IMR-90 (cell line): ENCODE data around the gene ZNF423. TPM values are rescaled to one million over a fixed set of nuclear protein-coding genes. Genes with fewer than 3 reads are reported as not detected.

ENCODE experiments used
- ATAC-seq: fragments of 200-7000 bp; cut with Tn5 transposase; 2 replicates; pipeline ENCODE4 v1.9.1; 2020; ENCODE audit warnings: low read depth, mild to moderate bottlenecking, moderate library complexity
- BruUV-seq: library from RNA; stranded (reverse); fragments of 400-500 nt; replicated peaks from 2 replicates; lab custom pipeline; 2021; lab: Mats Ljungman, UMichigan
- CTCF ChIA-PET: fragments of 300-600 bp; formaldehyde crosslinking; extraction: SDS; loops from one replicate; lab custom pipeline; 2021; ENCODE audit warnings: antibody characterized with exemption; lab: Yijun Ruan, JAX
- POLR2A ChIA-PET: fragments of 300-600 bp; sonication (Branson Sonifier 250); formaldehyde crosslinking; loops from one replicate; lab custom pipeline; 2022; ENCODE audit warnings: antibody characterized with exemption; ENCODE audit not compliant: unreplicated experiment; lab: Charles Lee
- DNase-seq: peaks from one replicate; pipeline ENCODE4 v3.0.0; 2013
- H2AFZ ChIP-seq: replicated peaks from 2 replicates; pipeline ENCODE3; 2013; ENCODE audit warnings: low read length, mild to moderate bottlenecking; ENCODE audit not compliant: poor library complexity
- H2AK5ac ChIP-seq: 2 replicates; pipeline ENCODE4 v1.6.1; 2013; ENCODE audit warnings: low read depth, low read length, inconsistent platforms
- H2AK9ac ChIP-seq: replicated peaks from 2 replicates; pipeline ENCODE3; 2013; ENCODE audit warnings: mild to moderate bottlenecking, low read depth, low read length, moderate library complexity; ENCODE audit not compliant: poor library complexity
- H2BK120ac ChIP-seq: 2 replicates; pipeline ENCODE4 v1.6.1; 2013; ENCODE audit warnings: low read depth, low read length, inconsistent platforms
- H2BK15ac ChIP-seq: 3 replicates; pipeline ENCODE4 v1.6.1; 2013; ENCODE audit warnings: low read depth, low read length, inconsistent platforms
- H2BK20ac ChIP-seq: 2 replicates; pipeline ENCODE4 v1.6.1; 2013; ENCODE audit warnings: low read depth, mild to moderate bottlenecking, inconsistent platforms, low read length, moderate library complexity
- H2BK5ac ChIP-seq: 2 replicates; pipeline ENCODE4 v1.6.1; 2013; ENCODE audit warnings: mild to moderate bottlenecking, low read depth, low read length, inconsistent platforms; ENCODE audit not compliant: poor library complexity, severe bottlenecking
- H3K14ac ChIP-seq: replicated peaks from 2 replicates; pipeline ENCODE4 v1.6.1; 2013; ENCODE audit warnings: low read depth, low read length, inconsistent platforms
- H3K18ac ChIP-seq: 2 replicates; pipeline ENCODE4 v1.6.1; 2013; ENCODE audit warnings: low read depth, low read length, control low read depth
- H3K23ac ChIP-seq: 2 replicates; pipeline ENCODE4 v1.6.1; 2013; ENCODE audit warnings: low read depth, low read length, inconsistent platforms
- H3K27ac ChIP-seq: 2 replicates; pipeline ENCODE4 v1.5.1; 2013; ENCODE audit warnings: mild to moderate bottlenecking, control low read depth, low read length; ENCODE audit not compliant: insufficient read depth
- H3K27me3 ChIP-seq: 2 replicates; pipeline ENCODE4 v1.6.1; 2013; ENCODE audit warnings: low read length; ENCODE audit not compliant: control insufficient read depth, insufficient read depth
- H3K36me3 ChIP-seq: 2 replicates; pipeline ENCODE4 v1.6.1; 2013; ENCODE audit warnings: low read length, mixed read lengths; ENCODE audit not compliant: control insufficient read depth, insufficient read depth
- H3K4ac ChIP-seq: 2 replicates; pipeline ENCODE4 v1.6.1; 2013; ENCODE audit warnings: low read depth, low read length, inconsistent platforms
- H3K4me1 ChIP-seq: 2 replicates; pipeline ENCODE4 v1.6.1; 2013; ENCODE audit warnings: low read length, mixed read lengths; ENCODE audit not compliant: control insufficient read depth, insufficient read depth
- H3K4me2 ChIP-seq: 2 replicates; pipeline ENCODE4 v1.6.1; 2013; ENCODE audit warnings: low read depth, mild to moderate bottlenecking, control low read depth, low read length, moderate library complexity
- H3K4me3 ChIP-seq: 2 replicates; pipeline ENCODE4 v1.5.1; 2013; ENCODE audit warnings: low read depth, mild to moderate bottlenecking, control low read depth, low read length, moderate library complexity; ENCODE audit not compliant: insufficient read depth
- H3K56ac ChIP-seq: 2 replicates; pipeline ENCODE4 v1.6.1; 2013; ENCODE audit warnings: low read length, inconsistent platforms; ENCODE audit not compliant: insufficient read depth; ENCODE audit errors: extremely low read depth
- H3K79me1 ChIP-seq, 2 experiments: 2 replicates each; pipeline ENCODE4 v1.6.1; 2013; ENCODE audit warnings: low read length in 2 of 2, inconsistent platforms in 1 of 2, low read depth in 1 of 2
- H3K9ac ChIP-seq: 2 replicates; pipeline ENCODE4 v1.6.1; 2013; ENCODE audit warnings: low read depth, low read length, control low read depth
- H3K9me1 ChIP-seq: 2 replicates; pipeline ENCODE4 v1.6.1; 2013; ENCODE audit warnings: low read length, inconsistent platforms; ENCODE audit not compliant: insufficient read depth
- H3K9me3 ChIP-seq: 2 replicates; pipeline ENCODE4 v1.6.1; 2013; ENCODE audit warnings: low read length; ENCODE audit not compliant: control insufficient read depth, insufficient read depth
- H4K20me1 ChIP-seq: 2 replicates; pipeline ENCODE4 v1.6.1; 2013; ENCODE audit warnings: low read length, inconsistent platforms; ENCODE audit not compliant: insufficient read depth
- H4K5ac ChIP-seq: 2 replicates; pipeline ENCODE4 v1.6.1; 2013; ENCODE audit warnings: mild to moderate bottlenecking, low read depth, low read length, control low read depth
- H4K8ac ChIP-seq, 2 experiments: 2 replicates each; pipeline ENCODE4 v1.6.1; 2013; ENCODE audit warnings: low read depth in 2 of 2, low read length in 2 of 2, control low read depth in 1 of 2, inconsistent platforms in 1 of 2
- H4K91ac ChIP-seq: 2 replicates; pipeline ENCODE4 v1.6.1; 2013; ENCODE audit warnings: low read depth, low read length, inconsistent platforms; ENCODE audit not compliant: insufficient read depth
- BHLHE40 ChIP-seq: fragments of 150-350 bp; IDR thresholded peaks from 2 replicates; pipeline ENCODE4 v1.6.1; 2016; ENCODE audit warnings: mild to moderate bottlenecking, low read depth, low read length
- CEBPB ChIP-seq: IDR thresholded peaks from 2 replicates; pipeline ENCODE4 v1.6.1; 2012; ENCODE audit warnings: low read depth, low read length, improper control_type of control experiment
- CTCF ChIP-seq: conservative IDR thresholded peaks from 2 replicates; pipeline ENCODE4 v1.5.1; 2012; ENCODE audit warnings: mild to moderate bottlenecking, low read depth, low read length, improper control_type of control experiment
- ELK1 ChIP-seq: fragments of 150-350 bp; IDR thresholded peaks from 2 replicates; pipeline ENCODE4 v1.6.1; 2016; ENCODE audit warnings: low read depth, mild to moderate bottlenecking, low read length, moderate library complexity, borderline replicate concordance
- FOS ChIP-seq: fragments of 150-350 bp; IDR thresholded peaks from 2 replicates; pipeline ENCODE4 v1.6.1; 2016; ENCODE audit warnings: low read depth, low read length
- MAZ ChIP-seq: IDR thresholded peaks from 2 replicates; pipeline ENCODE4 v1.6.1; 2012; ENCODE audit warnings: low read depth, mild to moderate bottlenecking, low read length, improper control_type of control experiment, moderate library complexity, borderline replicate concordance
- MXI1 ChIP-seq: IDR thresholded peaks from 2 replicates; pipeline ENCODE4 v1.6.1; 2012; ENCODE audit warnings: low read depth, mild to moderate bottlenecking, low read length, moderate library complexity, borderline replicate concordance
- NFE2L2 ChIP-seq: fragments of 150-350 bp; IDR thresholded peaks from 2 replicates; pipeline ENCODE4 v1.6.1; 2016; ENCODE audit warnings: low read depth, mild to moderate bottlenecking, low read length
- POLR2A ChIP-seq: IDR thresholded peaks from 2 replicates; pipeline ENCODE4 v1.6.1; 2012; ENCODE audit warnings: mild to moderate bottlenecking, low read depth, low read length
- RAD21 ChIP-seq: IDR thresholded peaks from 2 replicates; pipeline ENCODE4 v1.6.1; 2012; ENCODE audit warnings: low read length, improper control_type of control experiment
- RCOR1 ChIP-seq: IDR thresholded peaks from 2 replicates; pipeline ENCODE4 v1.6.1; 2012; ENCODE audit warnings: mild to moderate bottlenecking, low read length, improper control_type of control experiment; ENCODE audit not compliant: insufficient replicate concordance
- RFX5 ChIP-seq: IDR thresholded peaks from 2 replicates; pipeline ENCODE4 v1.8.0; 2012; ENCODE audit warnings: low read depth, mild to moderate bottlenecking, low read length, moderate library complexity
- SMC3 ChIP-seq: fragments of 150-350 bp; IDR thresholded peaks from 2 replicates; pipeline ENCODE4 v1.6.1; 2016; ENCODE audit warnings: low read depth, mild to moderate bottlenecking, antibody characterized with exemption, low read length, moderate library complexity
- USF2 ChIP-seq: fragments of 150-350 bp; IDR thresholded peaks from 2 replicates; pipeline ENCODE4 v1.6.1; 2017; ENCODE audit warnings: mild to moderate bottlenecking, antibody characterized with exemption, low read length, low read depth
- whole genome bisulfite sequencing, 2 experiments: methylation state at CpG; one replicate each; pipeline versions ENCODE4 v1.1.5 to v1.1.7; 2013; ENCODE audit warnings: missing lambda C conversion rate in 2 of 2; ENCODE audit not compliant: insufficient read length in 1 of 2; ENCODE audit errors: extremely low coverage in 2 of 2; 5-methylcytosine and 5-hydroxymethylcytosine counted together
- dilution Hi-C: fragments of 300-500 bp; cut with HindIII; formaldehyde crosslinking; loops from one replicate; pipeline ENCODE4 v1.14.3; 2018; ENCODE audit warnings: low sequenced_read_pairs; ENCODE audit not compliant: unreplicated experiment
- in situ Hi-C: fragments of 300-500 bp; cut with MboI; formaldehyde crosslinking; loops from 3 replicates; pipeline ENCODE4 v1.14.3; 2019; ENCODE audit warnings: low sequenced_read_pairs, inconsistent platforms, mixed read lengths
- intact Hi-C: fragments of 100-400 bp; cut with micrococcal nuclease; formaldehyde crosslinking; loops from 2 replicates; pipeline ENCODE4 v1.10.0; 2022
- polyA plus RNA-seq, 3 experiments: library from polyadenylated mRNA; depleted of rRNA; stranded (reverse); fragments of >200 nt; gene quantifications; 2 replicates each; pipeline ENCODE4 v1.2.3, GENCODE V29; 2012; ENCODE audit warnings: low replicate concordance in 1 of 3
- total RNA-seq: library from RNA; depleted of rRNA; stranded (reverse); fragments of >200 nt; gene quantifications from 2 replicates; pipeline ENCODE4 v1.2.3, GENCODE V29; 2012

Gene ZNF423
- total and polyA plus RNA-seq, 2 of the 4 experiments (the other 2 are of a cell fraction) = under 0.01 to 0.10 TPM

GRCh38 chr16:49858200-49859124, 2.5 kb upstream of the ZNF423 start:
- CTCF ChIA-PET = interaction anchor here (1.1 to 1.3 kb wide), 3 partner anchors 10 to 167 kb away, joined by 3 read pairs; partner anchors contain the start of gene CNEP1R1
- no peak overlapping the region for H2BK120ac ChIP-seq
- ATAC-seq (no peak), DNase-seq (no peak)
- no peak overlapping the region for H2AK5ac ChIP-seq
- H4K20me1 ChIP-seq = no peaks in the 10 kb centered on the region; the same call in 1 of the 2 replicates
- H3K23ac ChIP-seq = no peak overlapping the region
- no peak overlapping the region for H3K14ac ChIP-seq
- H4K8ac ChIP-seq = no peak overlapping the region
- H2AK9ac ChIP-seq = no peak overlapping the region
- H2BK20ac ChIP-seq = no peak overlapping the region
- H2BK5ac ChIP-seq = no peak overlapping the region
- H3K27ac ChIP-seq = no peak overlapping the region
- no peak overlapping the region for H4K91ac ChIP-seq
- no peak overlapping the region; the same call in 1 of the 2 replicates for H3K4me3 ChIP-seq
- no peaks in the 10 kb centered on the region for H3K79me1 ChIP-seq
- BruUV-seq = no TSS peak
- in situ Hi-C loops = no loop called here
- no peak overlapping the region for H3K18ac ChIP-seq
- H4K5ac ChIP-seq = no peak overlapping the region
- no peak overlapping the region for H3K9ac ChIP-seq
- H3K27me3 ChIP-seq = peaks cover 50% of the 10 kb centered on the region
- peaks cover 2% of the 10 kb centered on the region; the same call in 1 of the 2 replicates for H3K4me1 ChIP-seq
- WGBS, 2 experiments = 0% methylated on average over 9 of the region's 90 CpGs; no CpG with 5 or more reads in 1 of the 2 experiments
- no peaks in the 10 kb centered on the region for H3K36me3 ChIP-seq
- no peaks in the 10 kb centered on the region for H3K9me1 ChIP-seq
- no peaks in the 10 kb centered on the region for H3K9me3 ChIP-seq
- intact Hi-C loops = loop anchor here (5.0 kb wide), 1 partner anchor 366 kb away; no protein-coding TSS in a partner anchor
- dilution Hi-C loops = no loop called here
- no peak overlapping the region for H3K56ac ChIP-seq
- H2BK15ac ChIP-seq = no peak overlapping the region
- H3K4me2 ChIP-seq = peak overlapping the region; percentile 22; the same call in 1 of the 2 replicates
- no peak overlapping the region for H3K4ac ChIP-seq
- peak overlapping the region; percentile 49 for H2AFZ ChIP-seq
- POLR2A ChIA-PET = no interaction called here
- TF ChIP-seq SMC3 (no peak), MAZ (no peak), RFX5 (no peak), NFE2L2 (no peak), BHLHE40 (no peak), CEBPB (no peak), MXI1 (no peak), RAD21 (no peak), POLR2A (no peak), ELK1 (no peak), RCOR1 (no peak), USF2 (no peak), FOS (no peak), CTCF (no peak)
